Body of pancreas (tissue), 4 donors: Measurements from ENCODE around the gene TMSB15C. TPM values are rescaled to one million over a fixed set of nuclear protein-coding genes. Genes with fewer than 3 reads are reported as not detected.
"Not testable (repeated sequence)": the region's sequence is repeated elsewhere in the genome, so short reads cannot be mapped to it uniquely, and the experiment has no call there.

ENCODE experiments used
- ATAC-seq: fragments of 150-250 bp; one replicate; pipeline ENCODE4 v1.9.1; 2016
- DNase-seq, 4 donors: peaks; one replicate each; pipeline ENCODE4 v3.0.0-alpha.2; 2019
- H3K27ac ChIP-seq, 4 donors: fragments of 200-600 bp; sonication (generic); 1 replicate in 3 of 4; 2 replicates in 1 of 4; pipeline versions ENCODE4 v1.5.1 to v1.6.1; 2016 to 2019; ENCODE audit warnings: mild to moderate bottlenecking in 1 of 4, mixed read lengths in 1 of 4, moderate library complexity in 1 of 4
- H3K27me3 ChIP-seq, 2 donors: fragments of 200-600 bp; sonication (generic); one replicate each; pipeline ENCODE4 v1.6.0; 2016; ENCODE audit warnings: mild to moderate bottlenecking in 1 of 2
- H3K36me3 ChIP-seq, 2 donors: fragments of 200-600 bp; sonication (generic); replicated peaks in 1 of 2; 2 replicates each; pipeline ENCODE4 v1.5.1; 2016; ENCODE audit warnings: low read depth in 2 of 2; ENCODE audit not compliant: insufficient read depth in 1 of 2
- H3K4me1 ChIP-seq: fragments of 200-600 bp; sonication (generic); one replicate; pipeline ENCODE4 v1.6.0; 2016
- H3K4me3 ChIP-seq, 2 donors: fragments of 200-600 bp; sonication (generic); 1 replicate in 1 of 2; 2 replicates in 1 of 2; pipeline ENCODE4 v1.5.1; 2016 to 2019
- H3K9me3 ChIP-seq, 3 donors: fragments of 200-600 bp; sonication (generic); 1 replicate in 2 of 3; 2 replicates in 1 of 3; pipeline ENCODE4 v1.5.1; 2016
- POLR2A ChIP-seq, 3 donors: fragments of 450-650 bp; IDR thresholded peaks; one replicate each; pipeline ENCODE4 v1.6.1; 2016; ENCODE audit warnings: antibody characterized with exemption in 3 of 3, mild to moderate bottlenecking in 2 of 3
- WGBS, 2 donors: methylation state at CpG; one replicate each; pipeline ENCODE4 v1.1.5; 2017; 5-methylcytosine and 5-hydroxymethylcytosine counted together
- intact Hi-C: fragments of 100-400 bp; cut with DNase I; formaldehyde crosslinking; loops from one replicate; pipeline ENCODE4 v1.15.1; 2023
- total RNA-seq, 2 donors: library from RNA; depleted of rRNA; stranded (reverse); fragments of >200 nt; gene quantifications; one replicate each; pipeline ENCODE4 v1.1.0, GENCODE V29; 2016
- TF ChIP-seq, protein P1 (sequence below), 7 experiments: fragments of 450-650 bp in 4 of 7; fragments of 200-600 bp in 3 of 7; sonication (generic) in 3 of 7; IDR thresholded peaks; one replicate each; pipeline ENCODE4 v1.5.1; 2016 to 2019; ENCODE audit warnings: antibody characterized with exemption in 7 of 7

Gene TMSB15C
- total RNA-seq, 2 donors from 2014 or later, result 2.1 TPM; not detected in 1

DNA sequence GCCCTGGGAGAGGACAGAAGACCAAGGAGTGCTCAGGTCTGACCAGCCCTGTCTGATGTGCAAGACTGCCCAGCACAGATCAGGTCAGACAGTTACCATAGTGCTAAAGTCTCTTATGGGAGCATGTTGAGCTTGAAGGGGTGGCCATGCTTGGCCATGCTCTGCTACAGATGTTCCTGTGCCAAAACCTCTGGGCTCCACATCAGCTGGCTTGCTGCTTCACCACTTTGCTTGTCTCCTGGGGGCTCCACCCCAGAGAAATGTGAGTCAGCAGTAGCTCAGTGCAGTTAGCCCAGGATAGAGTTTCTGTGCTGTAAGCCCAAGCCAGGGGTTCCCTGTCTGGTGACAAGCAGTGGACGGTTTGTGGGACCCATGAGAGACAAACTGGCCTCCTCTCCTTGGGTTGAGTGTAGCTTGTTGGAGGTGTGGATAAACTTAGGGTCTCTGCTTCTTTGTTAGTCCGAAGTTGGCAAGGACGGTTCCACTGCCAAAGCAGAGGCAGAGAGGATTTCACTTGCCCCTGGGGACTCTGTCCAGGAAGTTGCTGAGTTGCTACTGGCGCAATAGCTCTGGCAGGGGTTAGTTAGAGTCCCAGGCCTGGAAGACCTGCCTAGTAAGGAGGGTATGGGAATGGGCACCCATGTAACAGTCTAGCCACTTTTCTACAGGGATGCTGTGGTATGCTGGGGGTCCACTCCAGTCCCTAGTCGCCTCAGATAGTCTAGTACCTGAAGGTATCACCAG is 8.7 kb upstream of the TMSB15C start:
- TF ChIP-seq, protein P1, sequence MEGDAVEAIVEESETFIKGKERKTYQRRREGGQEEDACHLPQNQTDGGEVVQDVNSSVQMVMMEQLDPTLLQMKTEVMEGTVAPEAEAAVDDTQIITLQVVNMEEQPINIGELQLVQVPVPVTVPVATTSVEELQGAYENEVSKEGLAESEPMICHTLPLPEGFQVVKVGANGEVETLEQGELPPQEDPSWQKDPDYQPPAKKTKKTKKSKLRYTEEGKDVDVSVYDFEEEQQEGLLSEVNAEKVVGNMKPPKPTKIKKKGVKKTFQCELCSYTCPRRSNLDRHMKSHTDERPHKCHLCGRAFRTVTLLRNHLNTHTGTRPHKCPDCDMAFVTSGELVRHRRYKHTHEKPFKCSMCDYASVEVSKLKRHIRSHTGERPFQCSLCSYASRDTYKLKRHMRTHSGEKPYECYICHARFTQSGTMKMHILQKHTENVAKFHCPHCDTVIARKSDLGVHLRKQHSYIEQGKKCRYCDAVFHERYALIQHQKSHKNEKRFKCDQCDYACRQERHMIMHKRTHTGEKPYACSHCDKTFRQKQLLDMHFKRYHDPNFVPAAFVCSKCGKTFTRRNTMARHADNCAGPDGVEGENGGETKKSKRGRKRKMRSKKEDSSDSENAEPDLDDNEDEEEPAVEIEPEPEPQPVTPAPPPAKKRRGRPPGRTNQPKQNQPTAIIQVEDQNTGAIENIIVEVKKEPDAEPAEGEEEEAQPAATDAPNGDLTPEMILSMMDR (IDR thresholded peaks at IDR 0.05), result no peak
- TF ChIP-seq POLR2A (IDR thresholded peaks at IDR 0.05), result no peak
- intact Hi-C loops, result no loop called here
- Histone ChIP-seq H3K27me3 (no peaks in the 10 kb centered on the region), H3K4me1 (no peaks in the 10 kb centered on the region), H3K27ac (no peak overlapping the region), H3K9me3 (no peaks in the 10 kb centered on the region), H3K4me3 (no peak overlapping the region), H3K36me3 (no peaks in the 10 kb centered on the region)
- no peak for ATAC-seq
- no peak for DNase-seq
- WGBS, 2 donors, result 79% methylated on average over 3 of the region's 5 CpGs; no CpG with 5 or more reads in 1 of the 2 donors

DNA sequence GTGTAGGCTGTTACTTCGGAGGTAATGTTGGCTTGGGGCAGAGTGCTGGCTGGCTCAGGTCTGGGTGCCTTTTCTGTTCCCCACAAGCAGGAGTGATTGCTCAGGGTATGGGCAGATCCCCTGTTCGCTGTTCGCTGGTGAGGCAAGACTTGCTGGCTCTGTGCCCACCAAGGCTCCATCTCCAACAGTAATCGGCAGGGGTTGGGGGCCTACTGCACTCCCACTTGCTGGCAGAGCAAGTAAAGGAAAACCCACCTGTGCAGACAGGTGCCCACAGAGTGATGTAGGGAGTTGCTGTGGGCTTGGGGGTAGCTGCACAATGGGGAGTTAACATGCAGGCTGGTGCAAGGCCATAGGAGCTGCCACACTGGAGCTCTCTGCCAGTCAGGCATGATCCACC is 8.0 kb upstream of the TMSB15C start:
- TF ChIP-seq, protein P1 (IDR thresholded peaks at IDR 0.05), result no peak
- TF ChIP-seq POLR2A (IDR thresholded peaks at IDR 0.05), result no peak
- no peak for ATAC-seq
- no peaks in the 10 kb centered on the region for H3K27me3 ChIP-seq
- no peak for DNase-seq
- H3K36me3 ChIP-seq, result no peaks in the 10 kb centered on the region
- H3K9me3 ChIP-seq, result no peaks in the 10 kb centered on the region
- H3K4me3 ChIP-seq, result no peak overlapping the region
- WGBS, 2 donors, result 87% methylated on average over 3 of the region's 4 CpGs; no CpG with 5 or more reads in 1 of the 2 donors
- intact Hi-C loops, result no loop called here
- no peak overlapping the region for H3K27ac ChIP-seq
- H3K4me1 ChIP-seq, result no peaks in the 10 kb centered on the region

DNA sequence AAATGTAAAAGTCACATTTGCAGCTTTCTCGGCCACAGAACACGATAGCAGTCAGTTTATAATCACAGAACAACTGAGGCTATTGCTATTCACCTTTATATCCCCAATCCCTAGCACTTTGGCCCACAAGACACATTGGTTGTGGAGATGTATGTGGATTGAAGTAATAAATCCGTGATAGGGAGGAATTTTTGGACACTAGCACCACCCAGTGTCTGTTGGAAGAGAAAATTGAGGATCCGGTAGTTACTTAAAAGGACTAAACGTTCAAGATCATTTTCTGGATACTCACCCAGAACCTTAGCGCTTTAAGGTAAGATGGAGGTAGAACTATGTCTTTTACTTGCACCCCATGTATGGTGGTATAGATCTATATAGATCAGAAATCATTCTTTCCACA is 1.8 kb upstream of the TMSB15C start:
- H3K27me3 ChIP-seq, H3K27ac ChIP-seq, ATAC-seq, H3K4me1 ChIP-seq, H3K36me3 ChIP-seq, DNase-seq, H3K4me3 ChIP-seq, intact Hi-C loops, H3K9me3 ChIP-seq: not testable (repeated sequence)
- no CpG with 5 or more reads among the region's 6 CpGs for WGBS, 2 donors

DNA sequence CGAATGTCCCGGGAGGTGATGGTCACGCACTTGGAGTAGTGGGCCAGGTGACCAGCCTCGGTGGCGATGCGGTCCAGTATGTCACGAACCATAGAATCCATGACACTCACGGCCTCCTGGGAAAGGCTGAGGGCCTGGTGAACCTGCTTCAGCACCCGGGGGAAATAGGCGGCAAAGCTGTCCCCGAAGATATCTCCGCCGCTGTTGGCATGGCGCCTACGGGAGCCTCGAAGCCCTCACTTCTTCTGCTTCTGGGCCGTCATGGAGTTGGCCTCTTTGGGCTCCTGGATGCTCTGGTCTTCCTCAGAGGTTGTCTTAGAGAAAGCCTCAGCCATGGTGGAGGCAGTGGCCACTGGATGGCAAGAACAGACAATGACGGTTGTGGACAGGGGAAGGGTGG is 13.4 kb downstream of the TMSB15C start:
- H3K27me3 ChIP-seq, ATAC-seq, DNase-seq, H3K4me3 ChIP-seq, H3K9me3 ChIP-seq, H3K4me1 ChIP-seq, H3K36me3 ChIP-seq, intact Hi-C loops, H3K27ac ChIP-seq: not testable (repeated sequence)
- no CpG with 5 or more reads among the region's 18 CpGs for WGBS, 2 donors

DNA sequence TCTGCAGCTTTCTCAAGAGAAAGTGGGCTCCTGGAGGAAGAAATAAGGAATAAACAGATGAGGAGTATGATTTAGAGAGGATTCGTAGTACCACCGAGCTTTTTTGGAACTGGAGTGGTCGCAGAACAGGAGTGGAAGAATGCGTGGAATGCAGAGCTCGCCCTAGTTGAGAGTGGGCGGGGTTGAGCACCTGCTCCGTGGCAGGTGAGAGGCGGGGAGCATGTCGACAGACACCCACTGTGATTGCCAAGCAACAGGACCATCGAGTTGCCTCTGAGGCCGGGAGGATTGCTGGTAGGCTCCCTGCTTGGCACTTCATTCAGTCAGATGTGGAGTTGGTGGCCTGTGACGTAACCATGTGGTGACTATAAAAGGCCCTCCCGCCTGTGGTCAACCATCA is 21.1 kb downstream of the TMSB15C start:
- H3K27me3 ChIP-seq, H3K9me3 ChIP-seq, H3K27ac ChIP-seq, H3K4me3 ChIP-seq, H3K36me3 ChIP-seq, DNase-seq, intact Hi-C loops, H3K4me1 ChIP-seq, ATAC-seq: not testable (repeated sequence)
- no CpG with 5 or more reads among the region's 13 CpGs for WGBS, 2 donors

DNA sequence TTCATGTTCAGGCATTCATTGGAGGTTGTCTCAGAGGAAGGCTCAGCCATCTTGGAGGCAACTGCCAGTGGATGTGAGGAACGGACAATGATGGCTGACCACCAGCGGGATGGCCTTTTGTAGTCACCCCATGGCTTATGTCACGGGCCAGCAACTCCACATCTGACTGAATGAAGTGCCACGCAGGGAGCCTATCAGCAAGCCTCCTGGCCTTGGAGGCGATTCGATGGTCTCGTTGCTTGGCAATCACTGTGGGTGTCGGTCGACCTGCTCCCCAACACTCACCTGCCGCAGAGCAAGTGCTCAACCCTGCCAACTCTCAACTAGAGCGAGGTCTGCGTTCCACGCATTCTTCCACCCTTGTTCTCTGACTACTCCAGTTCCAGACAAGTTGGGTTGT is 28.9 kb downstream of the TMSB15C start:
- 89 to 93% methylated on average over 4 to 13 of the region's 13 CpGs for WGBS, 2 donors

More for the DNA sequence above, 28.9 kb downstream of the TMSB15C start:
- H3K4me3 ChIP-seq, result no peak overlapping the region
- no peak for ATAC-seq
- no peaks in the 10 kb centered on the region for H3K4me1 ChIP-seq
- DNase-seq, result no peak
- no peaks in the 10 kb centered on the region for H3K27me3 ChIP-seq
- H3K27ac ChIP-seq, result no peak overlapping the region
- H3K9me3 ChIP-seq, result no peaks in the 10 kb centered on the region
- no peaks in the 10 kb centered on the region for H3K36me3 ChIP-seq
- intact Hi-C loops, result no loop called here
- TF ChIP-seq, protein P1 (IDR thresholded peaks at IDR 0.05), result no peak
